GM18502 (cell line): Measurements from ENCODE around the gene CUTC.
A peak's percentile ranks its signal among the peaks of the same experiment; 100 is the strongest.
"Not testable (repeated sequence)": the region's sequence is repeated elsewhere in the genome, so short reads cannot be mapped to it uniquely, and the experiment has no call there.

Source experiments
- ATAC-seq: cut with Tn5 transposase; IDR thresholded peaks from one replicate; pipeline ENCODE4 v1.9.1; 2021; ENCODE audit warnings: mild to moderate bottlenecking; ENCODE audit not compliant: unreplicated experiment, poor library complexity

Gene CUTC

GRCh38 chr10:99732033-99732842, at the start of gene CUTC, which contains the start of gene COX15:
Gene CUTC, plus strand, starts transcription at chr10:99732234. Its CDS starts 115 bp downstream, at chr10:99732349.
Gene COX15, minus strand, starts transcription at chr10:99732127. Its CDS starts 78 bp downstream, at chr10:99732049.
- ATAC-seq: peak; percentile 86

- no peak for ATAC-seq
Measured at GRCh38 chr10:99682752-99683151, 49.3 kb upstream of the CUTC start.

GRCh38 chr10:99685597-99685967, 46.5 kb upstream of the CUTC start:
- ATAC-seq: peak; percentile 90

- ATAC-seq: no peak
Measured at GRCh38 chr10:99689461-99689860, 42.6 kb upstream of the CUTC start.

- no peak for ATAC-seq
Measured at GRCh38 chr10:99693933-99694583, 38.0 kb upstream of the CUTC start.

- ATAC-seq: no peak
Measured at GRCh38 chr10:99695761-99696160, 36.3 kb upstream of the CUTC start.

- ATAC-seq: no peak
Measured at GRCh38 chr10:99698504-99699080, 33.4 kb upstream of the CUTC start.

- no peak for ATAC-seq
Measured at GRCh38 chr10:99700649-99701048, 31.4 kb upstream of the CUTC start.

GRCh38 chr10:99708428-99709012, 23.5 kb upstream of the CUTC start:
- no peak for ATAC-seq

GRCh38 chr10:99709480-99710229, 22.4 kb upstream of the CUTC start:
- ATAC-seq: peak; percentile 88

- no peak for ATAC-seq
Measured at GRCh38 chr10:99711129-99711719, 20.8 kb upstream of the CUTC start.

GRCh38 chr10:99714446-99714845, 17.6 kb upstream of the CUTC start:
- no peak for ATAC-seq

GRCh38 chr10:99720387-99720786, 11.6 kb upstream of the CUTC start:
- ATAC-seq: no peak

- no peak for ATAC-seq
Measured at GRCh38 chr10:99730026-99730425, 2.0 kb upstream of the CUTC start.

GRCh38 chr10:99731306-99732032, 565 bp upstream of the CUTC start:
- ATAC-seq: peak; percentile 43

GRCh38 chr10:99733366-99733765, 1.3 kb downstream of the CUTC start:
- no peak for ATAC-seq

- not testable (repeated sequence) for ATAC-seq
Measured at GRCh38 chr10:99734111-99734510, 2.1 kb downstream of the CUTC start.

- ATAC-seq: no peak
Measured at GRCh38 chr10:99740260-99740659, 8.2 kb downstream of the CUTC start.

GRCh38 chr10:99740933-99741559, 9.0 kb downstream of the CUTC start:
- no peak for ATAC-seq
